Omental fat pad (tissue), 4 donors: Measurements from ENCODE around the gene C10orf90. TPM values are rescaled to one million over a fixed set of nuclear protein-coding genes. Genes with fewer than 3 reads are reported as not detected.

Experiments used
- ATAC-seq: fragments of 150-250 bp; one replicate; pipeline ENCODE4 v1.9.1; 2016; ENCODE audit warnings: mild to moderate bottlenecking, moderate library complexity; ENCODE audit not compliant: low FRiP score
- DNase-seq: peaks from one replicate; pipeline ENCODE4 v3.0.0-alpha.2; 2019; ENCODE audit warnings: low spot score
- CTCF ChIP-seq, 3 donors: fragments of 450-650 bp; IDR thresholded peaks; one replicate each; pipeline ENCODE4 v1.5.1; 2016 to 2017; ENCODE audit warnings: antibody characterized with exemption in 3 of 3, mild to moderate bottlenecking in 3 of 3, moderate library complexity in 2 of 3
- total RNA-seq, 4 donors: library from RNA; depleted of rRNA; stranded (reverse); fragments of >200 nt; gene quantifications; one replicate each; pipeline ENCODE4 v1.1.0, GENCODE V29; 2016

C10orf90 gene
- total RNA-seq, 4 donors from 2014 or later: 0.72 to 0.75 TPM; not detected in 2

- no peak for ATAC-seq
- no peak for TF ChIP-seq CTCF (IDR thresholded peaks at IDR 0.05)
These were observed 100.3 kb downstream of the C10orf90 start for GRCh38 chr10:126570245-126570570.

GRCh38 chr10:126569513-126570244, 100.8 kb downstream of the C10orf90 start:
- no peak for ATAC-seq
- TF ChIP-seq CTCF (IDR thresholded peaks at IDR 0.05): no peak

More at GRCh38 chr10:126570245-126570570, 100.3 kb downstream of the C10orf90 start:
- no peak for DNase-seq

GRCh38 chr10:126568809-126569385, 101.6 kb downstream of the C10orf90 start:
- no peak for DNase-seq
- ATAC-seq: no peak
- TF ChIP-seq CTCF (IDR thresholded peaks at IDR 0.05): no peak

More at GRCh38 chr10:126569513-126570244, 100.8 kb downstream of the C10orf90 start:
- DNase-seq: no peak

GRCh38 chr10:126565871-126566270, 104.6 kb downstream of the C10orf90 start:
- no peak for TF ChIP-seq CTCF (IDR thresholded peaks at IDR 0.05)
- ATAC-seq (no peak), DNase-seq (no peak)

GRCh38 chr10:126565441-126565840, 105.1 kb downstream of the C10orf90 start:
- ATAC-seq (no peak), DNase-seq (no peak)

GRCh38 chr10:126564326-126564888, 106.1 kb downstream of the C10orf90 start:
- TF ChIP-seq CTCF (IDR thresholded peaks at IDR 0.05): no peak
- DNase-seq: no peak
- no peak for ATAC-seq

More at GRCh38 chr10:126565441-126565840, 105.1 kb downstream of the C10orf90 start:
- no peak for TF ChIP-seq CTCF (IDR thresholded peaks at IDR 0.05)
